Measurements from ENCODE around the gene KCNA10.

DNA sequence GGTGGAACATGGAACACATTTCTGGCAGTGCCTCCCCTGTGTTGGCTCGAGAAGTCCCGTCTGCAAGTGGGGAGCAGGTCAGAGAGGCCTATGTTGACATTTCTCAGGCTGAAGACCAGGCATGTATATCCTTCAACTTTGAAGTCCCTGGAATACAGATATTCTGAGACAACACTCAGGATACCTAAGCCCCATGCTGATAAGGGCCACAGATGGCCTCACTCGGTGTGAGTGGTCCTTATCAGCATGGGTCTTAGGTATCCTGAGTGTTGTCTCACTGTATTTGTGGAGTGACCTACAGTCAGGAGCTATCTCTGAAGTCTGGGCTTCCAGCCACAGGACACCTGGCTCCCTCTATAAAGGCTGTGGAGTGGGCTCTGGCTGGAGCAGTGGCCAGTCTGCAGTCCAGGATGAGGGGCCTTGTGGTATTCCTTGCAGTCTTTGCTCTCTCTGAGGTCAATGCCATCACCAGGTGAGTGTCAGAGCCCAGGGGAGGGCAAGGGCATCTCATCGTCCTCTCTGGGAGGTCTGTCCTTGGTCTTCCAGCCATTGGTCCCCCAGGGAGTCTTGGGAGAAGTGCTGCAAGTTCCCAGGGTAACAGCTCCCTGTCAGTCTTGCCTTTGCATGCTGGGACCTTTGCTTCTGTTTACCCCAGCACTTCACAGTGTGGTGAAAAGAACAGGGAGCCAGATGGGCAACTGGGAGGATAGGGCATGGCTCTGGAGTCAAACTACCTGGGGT lies 38.4 kb downstream of the KCNA10 start:
- TF ChIP-seq SIN3A (IDR thresholded peaks at IDR 0.05; ENCODE audit: borderline replicate concordance, insufficient read depth, low read length): no peak
- TF ChIP-seq, protein P1, sequence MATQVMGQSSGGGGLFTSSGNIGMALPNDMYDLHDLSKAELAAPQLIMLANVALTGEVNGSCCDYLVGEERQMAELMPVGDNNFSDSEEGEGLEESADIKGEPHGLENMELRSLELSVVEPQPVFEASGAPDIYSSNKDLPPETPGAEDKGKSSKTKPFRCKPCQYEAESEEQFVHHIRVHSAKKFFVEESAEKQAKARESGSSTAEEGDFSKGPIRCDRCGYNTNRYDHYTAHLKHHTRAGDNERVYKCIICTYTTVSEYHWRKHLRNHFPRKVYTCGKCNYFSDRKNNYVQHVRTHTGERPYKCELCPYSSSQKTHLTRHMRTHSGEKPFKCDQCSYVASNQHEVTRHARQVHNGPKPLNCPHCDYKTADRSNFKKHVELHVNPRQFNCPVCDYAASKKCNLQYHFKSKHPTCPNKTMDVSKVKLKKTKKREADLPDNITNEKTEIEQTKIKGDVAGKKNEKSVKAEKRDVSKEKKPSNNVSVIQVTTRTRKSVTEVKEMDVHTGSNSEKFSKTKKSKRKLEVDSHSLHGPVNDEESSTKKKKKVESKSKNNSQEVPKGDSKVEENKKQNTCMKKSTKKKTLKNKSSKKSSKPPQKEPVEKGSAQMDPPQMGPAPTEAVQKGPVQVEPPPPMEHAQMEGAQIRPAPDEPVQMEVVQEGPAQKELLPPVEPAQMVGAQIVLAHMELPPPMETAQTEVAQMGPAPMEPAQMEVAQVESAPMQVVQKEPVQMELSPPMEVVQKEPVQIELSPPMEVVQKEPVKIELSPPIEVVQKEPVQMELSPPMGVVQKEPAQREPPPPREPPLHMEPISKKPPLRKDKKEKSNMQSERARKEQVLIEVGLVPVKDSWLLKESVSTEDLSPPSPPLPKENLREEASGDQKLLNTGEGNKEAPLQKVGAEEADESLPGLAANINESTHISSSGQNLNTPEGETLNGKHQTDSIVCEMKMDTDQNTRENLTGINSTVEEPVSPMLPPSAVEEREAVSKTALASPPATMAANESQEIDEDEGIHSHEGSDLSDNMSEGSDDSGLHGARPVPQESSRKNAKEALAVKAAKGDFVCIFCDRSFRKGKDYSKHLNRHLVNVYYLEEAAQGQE (IDR thresholded peaks at IDR 0.05; ENCODE audit: insufficient read depth in 1 of 2, low read depth in 2 of 2, low read length in 2 of 2): no peak
- no peak for TF ChIP-seq POLR2AphosphoS5 (IDR thresholded peaks at IDR 0.05; ENCODE audit: low read depth, low read length)

Measured in PFSK-1 (cell line).